ENCODE results near the gene OGFOD2. TPM values are rescaled to one million over a fixed set of nuclear protein-coding genes. Genes with fewer than 3 reads are reported as not detected.

The OGFOD2 gene
- total RNA-seq, 1 donor from 2014 or later = 16.2 TPM

DNA sequence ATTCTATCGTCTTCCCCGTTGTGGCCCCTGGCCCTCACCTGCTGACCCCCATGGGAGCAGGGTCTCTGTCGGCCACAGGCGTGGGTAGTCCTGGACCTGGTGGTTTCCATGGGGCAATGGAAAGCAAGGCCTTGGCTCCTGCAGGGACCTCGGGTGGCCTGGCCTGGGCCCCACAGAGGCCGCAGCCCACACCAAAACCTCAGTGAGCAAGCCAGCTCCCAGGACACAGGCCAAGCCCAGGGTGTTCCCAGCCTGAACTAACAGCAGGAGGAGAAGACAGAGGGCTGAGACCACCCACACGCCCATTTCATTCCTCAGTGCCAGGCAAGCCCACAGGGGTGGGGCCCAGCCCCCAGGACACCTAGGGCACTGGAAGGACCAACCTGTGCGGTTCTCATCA is 25.6 kb upstream of the OGFOD2 start:
- no peak for ATAC-seq

DNA sequence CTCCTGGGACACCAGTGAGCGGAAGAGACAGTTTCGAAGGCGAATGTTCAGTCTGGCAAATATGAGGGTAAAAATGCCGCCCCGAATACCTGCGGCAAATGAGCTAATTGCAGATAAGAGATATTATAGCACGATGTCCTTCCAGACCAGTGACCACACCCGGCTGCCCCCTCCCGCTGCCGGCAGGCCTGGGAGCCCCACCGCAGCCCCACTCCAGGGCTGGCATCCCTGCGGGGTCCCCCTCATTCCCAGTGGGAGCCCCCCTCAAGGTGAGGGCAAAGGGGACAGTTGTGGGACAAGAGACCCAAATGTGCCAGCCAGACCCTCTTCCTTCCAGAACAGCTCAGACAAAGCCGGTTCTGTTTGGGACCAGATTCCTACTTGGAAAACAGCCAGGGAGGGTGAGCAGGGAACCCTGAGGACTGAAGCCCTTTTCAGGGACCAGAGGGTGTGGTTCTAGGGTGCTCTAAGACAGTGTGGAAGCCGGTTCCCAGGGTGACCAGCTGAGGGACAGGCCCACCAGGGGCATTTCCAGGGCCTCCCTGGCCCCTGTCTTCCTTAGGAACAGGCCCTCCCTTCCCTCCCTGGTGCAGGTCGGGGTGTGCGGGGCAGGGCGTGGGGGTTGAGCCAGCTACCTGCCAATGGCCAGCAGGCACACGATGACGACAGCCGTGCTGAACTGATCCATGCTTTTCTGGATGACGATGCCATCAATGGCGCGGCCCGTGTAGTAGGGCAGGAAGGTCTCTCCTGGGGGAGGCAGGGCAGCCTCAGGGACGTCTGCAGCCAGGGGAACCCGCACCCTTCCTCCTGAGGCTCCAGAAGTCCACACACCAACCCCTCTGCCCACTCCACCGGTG is 25.0 kb upstream of the OGFOD2 start:
- intact Hi-C loops (cut with DNase I) = no loop called here
- ATAC-seq (no peak), DNase-seq (ENCODE audit: missing footprints) (peak; percentile 33)

More for the DNA sequence above, 25.6 kb upstream of the OGFOD2 start:
- intact Hi-C loops (cut with DNase I) = no loop called here
- DNase-seq (ENCODE audit: missing footprints) = peak; percentile 42

DNA sequence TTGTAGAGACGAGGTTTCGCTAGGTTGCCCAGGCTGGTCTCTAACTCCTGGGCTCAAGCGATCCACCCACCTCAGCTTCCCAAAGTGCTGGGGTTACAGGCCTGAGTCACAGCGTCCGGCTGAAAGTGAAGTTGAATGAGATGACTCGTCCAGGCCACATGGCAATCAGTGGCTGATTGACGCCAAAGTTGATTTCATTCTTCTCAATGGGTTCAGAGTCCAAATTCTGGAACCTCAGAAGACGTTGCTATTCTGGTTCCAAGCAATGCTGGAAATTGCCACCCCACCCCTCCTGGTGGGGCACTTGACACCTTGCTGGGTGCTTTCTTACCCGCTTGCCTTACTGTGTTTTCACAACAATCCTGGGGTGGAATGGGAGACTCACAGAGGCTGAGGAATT is 23.6 kb upstream of the OGFOD2 start:
- intact Hi-C loops (cut with DNase I) = no loop called here
- ATAC-seq (no peak), DNase-seq (ENCODE audit: missing footprints) (peak; percentile 5)

DNA sequence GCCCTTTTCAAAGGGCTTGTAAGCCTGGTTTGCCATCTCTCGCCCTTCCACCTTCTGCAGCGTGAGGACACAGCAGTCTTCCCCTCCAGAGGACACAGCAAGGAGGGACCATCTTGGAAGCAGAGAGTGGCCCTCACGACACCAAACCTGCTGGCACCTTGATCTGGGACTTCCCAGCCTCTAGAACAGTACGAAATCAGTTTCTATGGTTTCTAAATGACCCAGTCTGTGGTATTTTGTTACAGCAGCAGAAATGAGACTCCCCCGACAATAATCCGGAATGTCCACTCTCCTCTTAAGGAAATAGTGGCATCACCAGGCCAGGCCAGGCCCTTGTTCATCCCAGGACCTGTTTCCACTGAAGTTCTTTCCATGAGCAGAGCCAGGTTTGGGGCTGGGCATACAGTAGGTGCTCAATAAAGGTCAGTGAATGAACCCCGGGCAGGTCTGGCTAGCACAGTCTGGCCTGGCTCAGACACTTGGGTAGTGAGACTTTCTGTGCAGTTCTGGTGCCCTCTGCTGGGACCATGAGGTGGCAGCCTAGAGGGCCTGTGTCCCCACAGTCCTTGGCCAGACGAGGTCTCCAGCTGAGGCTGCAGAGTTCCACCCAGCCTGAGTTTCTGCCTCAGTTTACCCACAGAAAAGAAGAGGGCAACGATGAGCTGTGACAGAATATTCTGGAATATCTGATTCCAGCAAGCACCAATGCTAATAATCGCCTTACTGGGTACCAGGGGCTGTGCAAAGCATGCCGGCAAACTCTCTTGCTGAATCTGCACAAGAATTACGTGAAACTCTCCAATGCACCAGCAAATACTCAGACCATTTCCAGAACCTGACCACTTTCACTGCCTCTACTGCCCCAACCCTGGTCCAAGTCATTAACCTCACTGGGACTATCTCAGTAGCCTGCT is 22.8 kb upstream of the OGFOD2 start:
- intact Hi-C loops (cut with DNase I) = loop anchor here (1.0 kb wide), 2 partner anchors 92 to 159 kb away; no protein-coding TSS in a partner anchor
- peak; percentile 93 for ATAC-seq
- peak; percentile 85 for DNase-seq (ENCODE audit: missing footprints)

DNA sequence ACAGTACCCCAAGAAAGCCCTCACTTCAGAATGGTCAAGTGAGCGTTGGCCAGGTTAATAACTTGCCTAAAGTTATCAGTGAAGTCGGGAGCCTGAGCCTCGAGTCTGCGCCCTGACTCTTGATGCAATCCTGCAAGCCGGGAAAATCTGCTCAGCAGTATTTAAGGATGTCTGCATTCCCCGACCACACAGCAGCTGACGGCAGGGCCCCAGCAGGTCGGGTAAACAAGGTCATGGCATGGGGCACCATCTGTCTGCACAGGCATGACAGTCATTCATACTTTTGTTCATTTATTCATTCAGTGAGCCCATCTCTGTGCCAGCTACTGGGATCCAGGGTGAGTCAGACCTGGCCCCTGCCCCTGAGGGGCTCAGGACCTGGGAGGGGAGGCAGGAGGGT is 19.9 kb upstream of the OGFOD2 start:
- intact Hi-C loops (cut with DNase I) = no loop called here

DNA sequence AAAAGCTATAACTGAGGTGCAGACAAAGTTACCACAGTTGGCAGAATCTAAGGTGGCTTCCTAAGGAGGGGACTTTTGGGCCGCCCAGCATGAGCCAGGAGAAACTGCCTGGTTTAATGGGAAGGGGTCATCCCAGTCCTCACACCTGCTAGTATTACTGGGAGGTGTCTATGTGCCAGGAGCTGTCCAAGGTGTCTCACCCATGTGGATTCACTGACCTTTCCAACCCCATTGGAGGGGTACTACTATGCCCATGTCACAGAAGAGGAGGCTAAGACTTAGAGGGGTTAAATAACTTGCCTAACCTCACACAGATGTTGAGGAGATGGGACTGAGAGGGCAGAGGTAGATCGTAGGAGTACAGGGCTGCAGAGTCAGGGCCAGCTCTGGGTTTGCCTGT is 19.0 kb upstream of the OGFOD2 start:
- intact Hi-C loops (cut with DNase I) = no loop called here
- DNase-seq (ENCODE audit: missing footprints) (peak; percentile 18), ATAC-seq (no peak)

More for the DNA sequence above, 19.9 kb upstream of the OGFOD2 start:
- DNase-seq (ENCODE audit: missing footprints) (peak; percentile 26), ATAC-seq (no peak)

DNA sequence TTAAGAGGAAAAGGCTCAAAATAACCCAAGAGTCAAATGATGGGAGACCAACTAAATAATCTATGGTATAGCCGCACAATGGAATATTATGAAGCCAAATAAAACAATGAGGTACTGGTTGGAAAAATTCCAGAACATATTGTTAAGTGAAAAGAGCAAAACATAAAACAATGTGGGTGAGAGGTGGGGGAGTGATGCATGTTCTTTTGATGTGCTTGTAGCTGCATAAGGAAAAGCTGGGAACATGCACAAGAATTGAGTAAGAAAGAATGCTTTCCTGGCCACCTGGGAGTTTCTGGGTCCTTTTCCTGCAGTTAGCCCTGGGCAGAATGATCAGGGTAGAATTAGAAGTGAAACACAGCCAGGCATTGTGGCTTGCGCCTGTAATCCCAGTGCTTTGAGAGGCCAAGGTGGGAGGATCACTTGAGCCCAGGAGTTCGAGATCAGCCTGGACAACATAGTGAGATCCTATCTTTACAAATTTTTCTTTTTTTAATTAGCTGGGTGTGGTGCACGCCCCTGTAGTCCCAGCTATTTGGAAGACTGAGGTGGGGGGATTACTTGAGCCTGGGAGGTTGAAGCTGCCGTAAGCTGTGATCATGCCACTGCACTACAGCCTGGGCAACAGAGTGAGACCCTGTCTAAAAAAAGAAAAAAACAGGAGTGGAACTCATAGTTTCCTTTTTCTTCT is 16.7 kb upstream of the OGFOD2 start:
- no peak for DNase-seq (ENCODE audit: missing footprints)
- intact Hi-C loops (cut with DNase I) = no loop called here
- ATAC-seq = no peak

DNA sequence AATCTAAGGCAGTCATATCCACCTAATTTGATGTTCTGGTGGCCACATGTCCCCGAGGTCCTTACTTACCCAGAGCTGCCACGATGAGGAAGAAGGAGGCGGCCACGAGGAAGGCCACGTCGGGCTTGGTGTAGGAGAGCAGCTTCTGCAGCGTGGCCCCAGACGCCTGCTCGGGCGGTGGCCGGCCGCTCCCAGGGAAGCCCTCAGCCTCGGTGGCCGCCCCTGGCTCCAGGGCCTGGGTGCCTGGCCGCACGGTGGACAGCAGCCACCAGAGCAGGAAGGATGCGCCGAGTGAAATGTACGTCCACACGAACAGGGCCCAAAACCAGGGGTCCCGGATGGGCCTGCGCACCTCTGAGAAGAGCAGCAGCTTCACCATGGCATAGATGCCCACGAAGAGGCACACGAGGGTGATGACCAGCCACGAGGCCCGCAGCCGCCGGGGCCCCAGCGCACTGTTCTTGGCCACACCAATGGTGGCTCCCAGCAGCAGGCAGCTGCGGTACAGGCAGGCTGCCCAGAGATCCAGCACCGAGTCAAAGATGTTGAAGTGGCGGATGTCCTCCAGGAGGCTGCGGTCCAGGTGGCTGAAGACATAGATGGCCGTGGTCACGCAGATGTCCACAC is 15.4 kb upstream of the OGFOD2 start:
- ATAC-seq = no peak
- DNase-seq (ENCODE audit: missing footprints) = peak; percentile 40
- intact Hi-C loops (cut with DNase I) = no loop called here

DNA sequence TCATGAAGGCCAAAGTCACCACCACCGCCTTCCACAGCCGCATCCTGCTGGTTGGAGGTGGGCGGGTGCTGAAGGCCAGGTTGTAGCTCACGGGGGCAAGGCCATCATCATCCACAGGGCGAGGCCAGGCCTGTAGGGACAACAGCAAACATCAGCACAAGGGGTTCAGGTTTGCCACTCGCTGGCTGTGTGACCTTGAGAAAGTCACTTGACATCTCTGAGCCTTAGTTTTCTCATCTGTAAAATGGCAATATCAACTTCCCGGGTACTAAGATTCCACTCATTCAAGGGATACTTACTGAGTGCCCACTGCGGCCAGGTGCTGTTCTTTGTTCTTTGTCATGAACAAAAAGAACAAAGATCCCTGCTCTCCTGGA is 14.9 kb upstream of the OGFOD2 start:
- ATAC-seq (no peak), DNase-seq (ENCODE audit: missing footprints) (peak; percentile 30)
- intact Hi-C loops (cut with DNase I) = no loop called here

DNA sequence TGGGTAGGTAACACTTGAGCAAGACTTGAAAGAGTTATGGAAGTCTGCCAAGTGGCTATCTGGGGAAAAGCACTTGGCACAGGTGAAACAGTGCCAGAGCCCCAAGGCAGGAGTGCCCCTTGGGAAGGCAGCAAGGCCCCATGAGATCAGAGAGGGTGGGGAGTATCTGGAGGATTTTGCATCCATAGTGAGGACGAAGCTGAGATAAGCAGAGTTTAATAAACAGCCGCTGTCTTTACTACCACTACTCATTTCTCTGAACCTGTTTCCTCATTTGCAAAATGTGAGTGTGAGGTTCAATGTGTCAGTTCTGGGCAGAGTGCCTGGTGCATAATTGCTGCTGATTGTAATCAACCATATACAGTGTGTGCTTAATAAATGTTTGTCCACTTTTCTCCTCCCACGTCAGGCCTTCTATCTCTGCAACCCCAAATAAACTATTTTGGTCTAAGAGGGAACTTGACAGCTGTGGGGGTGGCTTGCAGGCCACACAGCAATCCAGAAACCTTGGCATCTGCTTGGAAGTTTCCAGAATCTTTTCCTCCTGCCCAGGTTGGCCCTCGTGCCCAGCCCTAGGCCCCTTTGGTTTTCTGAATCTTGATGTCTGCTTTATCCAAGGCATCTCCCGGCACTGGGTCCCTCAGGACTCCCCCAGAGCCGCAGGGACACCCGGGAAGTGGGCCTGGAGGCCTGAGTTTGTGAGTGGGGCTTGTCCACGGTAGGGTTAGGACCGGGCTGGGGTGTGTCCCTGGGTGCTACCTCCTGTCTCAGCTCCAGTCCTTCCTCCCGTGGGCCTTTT is 13.3 kb upstream of the OGFOD2 start:
- peak; percentile 9 for DNase-seq (ENCODE audit: missing footprints)
- no peak for ATAC-seq
- intact Hi-C loops (cut with DNase I) = no loop called here

DNA sequence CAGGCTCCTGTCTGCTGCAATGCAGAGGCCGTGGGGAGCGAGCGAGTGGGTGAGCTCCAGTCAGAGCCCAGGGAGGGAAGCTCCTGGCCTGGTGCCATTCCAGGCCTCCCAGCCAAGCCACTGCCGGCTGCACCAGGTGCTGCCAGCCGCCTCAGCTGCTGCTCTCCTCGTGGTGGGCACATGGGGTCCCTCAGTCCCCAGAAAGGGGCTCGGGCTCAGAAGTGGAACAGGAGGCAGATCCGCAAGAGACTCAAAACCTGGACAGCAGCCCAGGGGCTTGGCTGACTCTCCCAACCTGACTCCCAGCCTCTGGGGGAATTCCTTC is 11.1 kb upstream of the OGFOD2 start:
- peak; percentile 15 for ATAC-seq
- DNase-seq (ENCODE audit: missing footprints) = peak; percentile 50

DNA sequence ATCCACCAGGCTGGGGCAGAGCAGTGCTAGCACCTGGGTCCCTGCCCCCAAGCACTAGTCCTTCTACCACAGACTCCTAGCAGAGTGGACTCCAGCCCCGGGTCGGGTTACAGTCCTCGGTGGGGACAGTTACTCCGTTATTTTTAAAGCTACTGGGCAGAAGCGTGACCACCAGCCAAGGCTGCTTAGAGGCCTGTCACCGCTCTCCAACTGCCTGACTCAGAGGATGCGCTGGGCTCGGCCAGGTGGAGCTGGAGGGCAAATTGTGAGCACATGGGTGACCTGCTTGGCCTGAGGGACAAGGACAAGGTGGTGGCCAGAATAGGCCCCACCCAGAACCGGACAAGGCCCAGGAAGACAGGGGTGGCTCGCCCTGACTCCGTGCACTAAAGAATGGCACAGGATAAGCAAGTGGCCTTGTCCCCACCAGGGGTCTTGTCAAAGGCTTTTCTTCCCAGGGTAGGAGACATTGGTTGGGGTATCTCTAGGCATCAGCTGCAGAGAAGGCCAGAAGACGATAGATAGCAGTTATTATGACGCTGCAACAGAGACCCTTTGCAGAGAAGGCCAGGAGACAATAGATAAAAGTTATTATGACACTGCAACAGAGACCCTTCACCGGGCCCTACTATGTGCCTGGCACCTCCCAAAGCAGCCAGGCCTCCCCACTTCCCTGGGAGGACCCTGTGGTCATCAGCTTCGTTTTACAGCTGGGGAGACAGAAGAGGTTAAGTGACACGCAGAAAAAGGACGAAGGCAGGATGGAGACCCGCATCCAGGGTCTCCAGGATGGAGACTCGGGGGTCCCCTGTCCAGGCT is 10.4 kb upstream of the OGFOD2 start:
- no peak for DNase-seq (ENCODE audit: missing footprints)
- intact Hi-C loops (cut with DNase I) = no loop called here
- no peak for ATAC-seq

More for the DNA sequence above, 11.1 kb upstream of the OGFOD2 start:
- intact Hi-C loops (cut with DNase I) = no loop called here

DNA sequence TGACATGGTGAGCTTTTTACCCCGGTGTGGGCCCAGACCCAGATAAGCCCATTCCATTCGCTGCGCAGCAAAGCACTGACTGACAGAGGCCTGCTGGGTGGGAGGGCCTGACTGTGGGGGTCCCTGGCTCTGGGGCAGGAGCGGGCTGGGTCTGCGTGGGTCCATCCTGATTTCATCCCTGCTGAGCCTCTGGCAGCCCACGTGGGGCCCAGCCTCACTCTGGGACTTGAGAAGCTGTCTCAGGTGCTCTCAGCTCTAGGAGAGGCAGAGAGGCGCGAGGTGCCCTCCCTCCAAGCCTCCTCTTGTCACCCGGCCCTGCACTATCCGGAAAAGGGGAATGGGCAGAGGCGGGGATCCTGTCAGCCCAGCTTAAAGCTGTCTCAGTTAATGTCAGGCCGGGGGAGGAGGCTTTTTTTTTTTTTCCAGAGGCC is 9.7 kb upstream of the OGFOD2 start:
- ATAC-seq = no peak
- intact Hi-C loops (cut with DNase I) = no loop called here
- DNase-seq (ENCODE audit: missing footprints) = no peak

DNA sequence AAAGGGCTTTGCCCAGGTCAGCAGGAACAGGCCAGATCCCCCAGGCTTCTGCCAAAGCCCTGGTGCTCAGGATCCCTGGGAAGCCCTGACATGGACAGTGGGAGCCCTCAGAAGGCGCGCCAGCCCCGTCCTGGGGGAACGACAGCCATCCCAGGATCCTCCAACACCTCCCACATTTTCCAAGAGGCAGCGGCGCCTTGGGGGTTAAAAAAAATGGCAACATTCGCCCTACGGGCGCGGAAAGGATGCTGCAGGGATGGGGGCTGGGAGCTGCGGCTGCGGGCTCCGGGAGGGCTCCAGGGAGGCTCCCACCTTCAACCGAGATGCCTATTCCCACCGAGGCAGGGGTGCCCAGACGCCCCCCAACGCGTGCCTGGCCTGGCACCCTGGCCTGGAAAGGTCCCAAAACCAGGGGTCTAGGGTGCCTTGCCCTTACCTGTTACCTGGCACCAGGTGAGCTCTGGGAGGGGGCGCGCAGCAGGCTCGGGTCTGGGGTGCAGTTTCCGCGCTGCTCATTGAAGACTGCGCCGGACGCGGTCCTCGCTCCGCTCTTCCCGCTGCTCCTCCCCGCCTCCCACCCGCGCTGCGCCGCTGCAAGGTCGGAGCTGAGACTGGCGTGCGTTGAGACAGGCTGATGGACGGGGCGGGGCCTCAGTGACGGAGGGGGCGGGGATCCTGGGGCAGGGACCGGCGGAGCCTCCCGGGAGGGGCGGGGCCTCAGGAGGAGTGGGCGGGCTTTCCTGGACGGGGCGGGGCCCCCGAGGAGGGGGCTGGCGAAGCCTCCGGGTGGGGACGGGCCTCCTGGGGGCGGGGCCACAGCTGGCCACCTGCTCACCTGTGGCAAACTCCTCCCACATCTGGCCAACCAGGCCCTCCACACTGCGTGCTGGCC is 8.9 kb upstream of the OGFOD2 start, which contains the start of gene ABCB9:
Gene ABCB9, minus strand, starts transcription at position 613 of the 892 bp plus-strand sequence. CDS start 6,228 bp downstream, outside the sequence.
- intact Hi-C loops (cut with DNase I) = no loop called here
- peak; percentile 96 for DNase-seq (ENCODE audit: missing footprints)

DNA sequence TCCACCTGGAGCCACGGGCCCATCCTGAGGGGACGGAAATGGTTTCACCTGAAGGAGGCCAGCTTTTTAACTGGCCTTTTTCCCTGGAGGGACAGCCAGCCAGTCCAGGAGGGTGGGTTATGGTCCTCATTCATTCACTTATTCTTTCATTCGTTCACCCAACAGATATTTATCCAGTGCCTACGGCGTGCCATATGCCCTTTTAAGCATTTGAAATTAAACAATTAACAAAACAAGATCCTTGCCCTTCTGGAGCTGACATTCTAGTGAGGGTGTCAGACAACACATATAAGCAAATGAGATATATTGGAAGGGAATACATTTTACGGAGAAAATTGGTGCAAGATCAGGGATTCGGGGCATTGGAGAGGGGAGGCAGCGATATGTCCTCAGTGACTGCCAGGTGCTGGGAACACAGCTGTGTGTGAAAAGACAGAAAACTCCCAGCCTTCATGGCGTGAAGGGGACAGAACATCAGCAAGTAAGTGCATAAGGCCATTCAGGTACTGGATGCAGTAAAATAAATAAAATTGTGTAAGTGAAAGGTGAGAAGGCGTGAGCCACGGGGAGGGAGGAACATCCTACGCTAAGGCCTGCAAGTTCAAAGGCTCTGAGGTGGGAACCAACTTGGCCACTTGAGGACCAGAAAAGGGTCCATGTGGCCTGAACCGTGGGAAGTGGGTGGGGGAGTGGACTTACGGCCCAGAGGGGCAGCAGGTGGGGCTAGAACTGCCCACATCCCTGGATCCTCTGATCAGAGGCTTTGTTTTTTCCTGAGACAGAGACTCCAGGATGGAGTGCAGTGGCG is 8.1 kb upstream of the OGFOD2 start:
- intact Hi-C loops (cut with DNase I) = no loop called here
- ATAC-seq (no peak), DNase-seq (ENCODE audit: missing footprints) (no peak)

More for the DNA sequence above, 8.9 kb upstream of the OGFOD2 start, which contains the start of gene ABCB9:
- ATAC-seq = peak; percentile 94
